AG04450 (cell line): ENCODE data around the gene LRIT3. TPM values are rescaled to one million over a fixed set of nuclear protein-coding genes. Genes with fewer than 3 reads are reported as not detected.

Experiments
- CTCF ChIA-PET: fragments of 300-600, 350-600 bp; formaldehyde crosslinking; extraction: SDS; loops from one replicate; lab custom pipeline; 2022; ENCODE audit warnings: antibody characterized with exemption, inconsistent platforms; lab: Charles Lee
- POLR2A ChIA-PET: fragments of 350-600 bp; formaldehyde crosslinking; extraction: SDS; loops from one replicate; lab custom pipeline; 2021; ENCODE audit warnings: antibody characterized with exemption, inconsistent platforms; lab: Yijun Ruan, JAX
- DNase-seq: peaks from one replicate; pipeline ENCODE4 v3.0.0-alpha.2; 2011; ENCODE audit warnings: low read depth, low spot score
- H3K27ac ChIP-seq: one replicate; pipeline ENCODE4 v1.5.1; 2012; ENCODE audit warnings: low read depth, low read length, control low read depth
- H3K27me3 ChIP-seq: one replicate; pipeline ENCODE4 v1.6.0; 2012; ENCODE audit warnings: low read length; ENCODE audit not compliant: control insufficient read depth, insufficient read depth
- H3K4me3 ChIP-seq: 2 replicates; pipeline ENCODE4 v1.5.1; 2011; ENCODE audit warnings: mild to moderate bottlenecking, low read depth, low read length, control low read depth
- H3K9me3 ChIP-seq: 2 replicates; pipeline ENCODE4 v1.5.1; 2012; ENCODE audit warnings: low read length; ENCODE audit not compliant: control insufficient read depth, insufficient read depth
- polyA plus RNA-seq: library from polyadenylated mRNA; depleted of rRNA; stranded (reverse); fragments of >200 nt; gene quantifications from 2 replicates; pipeline ENCODE4 v1.2.3, GENCODE V29; 2011
- TF ChIP-seq, protein P1 (sequence below): IDR thresholded peaks from 2 replicates; pipeline ENCODE4 v1.5.1; 2011; ENCODE audit warnings: low read depth, low read length, control low read depth, inconsistent platforms

Gene LRIT3
- polyA plus RNA-seq, 1 experiment = not detected

DNA sequence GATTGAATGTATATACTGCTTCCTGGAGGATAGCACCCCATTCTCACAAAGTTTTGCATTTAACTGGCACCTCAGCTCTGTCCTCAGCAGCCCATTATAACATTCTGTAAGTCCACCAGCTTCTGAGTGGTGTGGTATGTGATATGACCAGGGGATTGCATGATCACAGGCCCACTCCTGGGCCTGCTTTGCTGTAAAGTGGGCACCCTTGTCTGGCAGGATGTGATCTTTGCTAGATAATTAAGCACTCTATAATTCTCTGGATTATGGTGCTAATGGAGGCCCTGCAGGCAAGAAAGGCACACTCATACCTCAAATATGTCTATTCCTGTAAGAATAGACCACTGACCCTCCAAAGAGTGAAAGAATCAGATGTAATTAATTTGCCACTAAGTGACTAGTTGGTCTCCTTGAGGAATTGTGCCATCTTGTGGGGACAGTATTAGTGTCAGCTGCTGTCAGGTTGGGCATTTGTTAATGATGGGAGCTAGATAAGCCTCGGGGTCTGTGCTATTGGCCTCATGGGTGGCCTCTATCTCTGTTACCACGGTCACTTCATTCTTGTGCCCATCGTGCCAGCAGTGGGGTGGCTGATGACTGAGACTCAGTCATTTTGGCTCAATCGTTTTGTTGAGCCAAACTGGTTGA lies 43.9 kb upstream of the LRIT3 start:
- Histone ChIP-seq H3K9me3 (no peaks in the 10 kb centered on the region), H3K27ac (no peak overlapping the region), H3K27me3 (peaks cover 3% of the 10 kb centered on the region), H3K4me3 (no peak overlapping the region)
- POLR2A ChIA-PET = no interaction called here
- TF ChIP-seq, protein P1, sequence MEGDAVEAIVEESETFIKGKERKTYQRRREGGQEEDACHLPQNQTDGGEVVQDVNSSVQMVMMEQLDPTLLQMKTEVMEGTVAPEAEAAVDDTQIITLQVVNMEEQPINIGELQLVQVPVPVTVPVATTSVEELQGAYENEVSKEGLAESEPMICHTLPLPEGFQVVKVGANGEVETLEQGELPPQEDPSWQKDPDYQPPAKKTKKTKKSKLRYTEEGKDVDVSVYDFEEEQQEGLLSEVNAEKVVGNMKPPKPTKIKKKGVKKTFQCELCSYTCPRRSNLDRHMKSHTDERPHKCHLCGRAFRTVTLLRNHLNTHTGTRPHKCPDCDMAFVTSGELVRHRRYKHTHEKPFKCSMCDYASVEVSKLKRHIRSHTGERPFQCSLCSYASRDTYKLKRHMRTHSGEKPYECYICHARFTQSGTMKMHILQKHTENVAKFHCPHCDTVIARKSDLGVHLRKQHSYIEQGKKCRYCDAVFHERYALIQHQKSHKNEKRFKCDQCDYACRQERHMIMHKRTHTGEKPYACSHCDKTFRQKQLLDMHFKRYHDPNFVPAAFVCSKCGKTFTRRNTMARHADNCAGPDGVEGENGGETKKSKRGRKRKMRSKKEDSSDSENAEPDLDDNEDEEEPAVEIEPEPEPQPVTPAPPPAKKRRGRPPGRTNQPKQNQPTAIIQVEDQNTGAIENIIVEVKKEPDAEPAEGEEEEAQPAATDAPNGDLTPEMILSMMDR = no peak
- CTCF ChIA-PET = interaction anchor here (1.8 kb wide), 1 partner anchor 377 kb away, joined by 5 read pairs; no protein-coding TSS in a partner anchor
- DNase-seq = no peak

DNA sequence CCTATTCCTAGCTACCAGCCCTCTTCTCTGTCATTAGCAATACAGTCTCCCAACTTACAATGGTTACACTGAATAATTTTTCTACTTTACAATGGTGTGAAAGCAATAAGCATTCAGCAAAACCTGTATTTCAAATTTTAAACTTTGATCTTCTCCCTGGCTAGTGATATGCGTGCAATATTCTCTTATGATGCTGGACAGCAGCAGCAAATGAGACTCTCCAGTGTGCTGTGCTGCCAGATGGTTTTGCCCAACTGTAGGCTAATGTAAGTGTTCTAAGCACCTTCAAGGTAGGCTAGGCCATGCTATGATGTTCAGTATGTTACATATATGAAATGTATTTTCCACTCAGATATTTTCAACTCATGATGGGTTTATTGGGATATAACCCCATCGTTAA lies 38.3 kb upstream of the LRIT3 start:
- H3K27ac ChIP-seq = no peak overlapping the region
- peaks cover 3% of the 10 kb centered on the region for H3K27me3 ChIP-seq
- TF ChIP-seq, protein P1 = no peak
- ChIA-PET CTCF (no interaction called here), POLR2A (no interaction called here)
- H3K4me3 ChIP-seq = no peak overlapping the region
- DNase-seq = no peak
- H3K9me3 ChIP-seq = no peaks in the 10 kb centered on the region

DNA sequence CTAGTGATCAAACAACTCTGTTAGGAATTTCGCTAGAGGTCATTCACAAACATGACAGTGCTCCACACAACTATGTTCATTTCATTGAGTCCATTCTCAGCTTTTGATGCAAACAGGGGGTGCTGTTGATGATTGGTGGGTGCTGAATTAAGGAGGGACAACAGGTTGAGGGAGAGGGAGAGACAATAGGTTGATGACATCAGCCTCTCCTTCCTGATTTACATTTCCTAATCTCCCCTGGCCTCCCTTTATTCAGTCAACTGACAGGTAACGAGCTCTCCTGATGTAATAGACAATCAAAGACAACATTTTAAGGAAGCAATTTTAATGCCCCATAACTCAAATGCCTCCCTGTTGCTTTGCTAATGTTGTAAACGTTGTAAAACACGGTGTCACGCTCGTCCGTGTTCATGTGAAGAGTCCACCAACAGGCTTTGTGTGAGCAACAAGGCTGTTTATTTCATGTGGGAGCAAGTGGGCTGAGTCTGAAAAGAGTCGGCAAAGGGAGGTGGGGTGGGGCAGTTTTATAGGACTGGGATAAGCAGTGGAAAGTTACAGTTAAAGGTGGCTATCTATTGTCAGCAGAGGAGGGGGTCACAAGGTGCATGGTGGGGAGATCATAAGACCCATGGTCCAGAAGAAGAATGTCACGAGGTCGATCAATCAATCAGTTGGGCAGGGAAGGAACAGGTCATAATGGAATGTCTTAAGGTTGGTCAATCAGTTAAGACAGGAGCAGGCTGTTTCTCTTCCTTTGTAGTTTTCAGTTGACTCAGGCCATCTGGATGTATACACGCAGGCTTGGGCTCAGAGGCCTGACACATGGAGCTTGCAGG lies 37.1 kb upstream of the LRIT3 start:
- POLR2A ChIA-PET = no interaction called here

DNA sequence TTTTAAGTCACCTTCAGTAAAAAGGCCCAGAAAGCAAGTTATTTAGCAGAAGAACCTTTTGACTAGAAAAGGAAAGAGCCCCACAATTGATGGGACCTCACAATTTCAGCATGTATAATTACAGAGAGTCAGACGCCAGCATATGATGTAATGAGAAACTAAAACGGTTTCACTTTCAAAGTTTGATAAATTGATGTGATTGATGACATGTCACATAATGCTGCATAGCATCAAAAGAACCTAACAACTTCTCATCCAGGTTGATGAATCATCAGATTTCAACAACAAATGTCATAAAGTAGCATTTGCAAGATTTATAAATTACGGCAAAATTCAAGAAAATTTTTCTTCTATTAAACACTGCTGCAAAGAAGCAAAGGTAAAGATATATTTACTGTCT lies 36.2 kb upstream of the LRIT3 start:
- CTCF ChIA-PET = no interaction called here

More for the DNA sequence above, 37.1 kb upstream of the LRIT3 start:
- CTCF ChIA-PET = no interaction called here
- H3K27me3 ChIP-seq = peaks cover 3% of the 10 kb centered on the region
- TF ChIP-seq, protein P1 = no peak
- no peak overlapping the region for H3K27ac ChIP-seq
- no peak overlapping the region for H3K4me3 ChIP-seq
- H3K9me3 ChIP-seq = peaks cover 4% of the 10 kb centered on the region; the same call in 1 of the 2 replicates
- DNase-seq = no peak

More for the DNA sequence above, 36.2 kb upstream of the LRIT3 start:
- DNase-seq = no peak
- TF ChIP-seq, protein P1 = no peak
- H3K9me3 ChIP-seq = peaks cover 4% of the 10 kb centered on the region; the same call in 1 of the 2 replicates
- H3K27ac ChIP-seq = no peak overlapping the region
- no peak overlapping the region for H3K4me3 ChIP-seq
- POLR2A ChIA-PET = no interaction called here
- peaks cover 3% of the 10 kb centered on the region for H3K27me3 ChIP-seq
